PFSK-1 (cell line): ENCODE data around the gene MRPL58.

Experiments used
- FOXP2 ChIP-seq: optimal IDR thresholded peaks from 2 replicates; pipeline ENCODE3; 2011; ENCODE audit warnings: borderline replicate concordance, control low read depth, inconsistent platforms; ENCODE audit not compliant: insufficient read depth; ENCODE audit errors: extremely low read length, extremely low read depth
- POLR2AphosphoS5 ChIP-seq: IDR thresholded peaks from 2 replicates; pipeline ENCODE4 v1.6.1; 2012; ENCODE audit warnings: low read depth, mild to moderate bottlenecking, control low read depth, low read length, moderate library complexity
- SIN3A ChIP-seq: IDR thresholded peaks from 2 replicates; pipeline ENCODE4 v1.6.1; 2012; ENCODE audit warnings: mild to moderate bottlenecking, low read length, moderate library complexity, borderline replicate concordance; ENCODE audit not compliant: insufficient read depth
- TAF1 ChIP-seq: IDR thresholded peaks from 2 replicates; pipeline ENCODE4 v1.6.1; 2012; ENCODE audit warnings: low read length, control low read depth, borderline replicate concordance; ENCODE audit not compliant: insufficient read depth
- TF ChIP-seq, protein P1 (sequence below), 2 experiments: IDR thresholded peaks; 2 replicates each; pipeline versions ENCODE4 v1.6.1 to v1.8.0; 2011 to 2012; ENCODE audit warnings: low read depth in 2 of 2, low read length in 2 of 2, control low read depth in 1 of 2, inconsistent platforms in 1 of 2, mild to moderate bottlenecking in 1 of 2, moderate library complexity in 1 of 2; ENCODE audit not compliant: insufficient read depth in 1 of 2

The MRPL58 gene

DNA sequence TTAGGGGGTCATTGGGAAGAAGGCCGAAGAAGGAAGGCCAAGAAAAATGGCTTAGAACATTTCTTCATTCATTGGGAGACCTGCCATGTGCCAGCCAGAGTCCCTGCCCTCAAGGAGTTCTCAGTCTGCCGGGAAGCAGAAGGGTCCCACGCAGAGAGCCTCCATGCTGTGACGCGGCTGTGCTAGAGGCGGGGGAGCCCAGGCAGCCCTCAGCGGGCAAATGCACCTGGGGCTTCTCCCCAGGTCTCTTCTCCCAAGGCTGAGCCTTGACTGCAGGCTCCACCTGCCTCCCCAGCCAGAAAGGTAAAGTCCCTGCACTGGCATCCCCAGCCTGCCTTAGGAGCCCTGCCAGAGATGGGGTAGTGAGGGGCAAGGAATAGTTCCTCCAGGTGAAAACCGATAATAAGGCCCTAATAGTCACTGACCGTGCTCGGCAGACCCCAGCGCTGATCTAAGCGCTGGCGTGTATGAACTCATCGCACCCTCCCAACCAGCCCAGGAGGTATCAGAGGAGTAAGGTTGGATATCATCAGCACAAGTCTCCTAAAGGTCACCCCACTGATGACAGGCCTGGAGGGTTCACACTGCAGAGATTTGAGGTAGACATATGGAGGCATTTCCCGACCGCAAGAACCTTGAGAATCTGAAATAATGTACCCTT, 31.0 kb upstream of the MRPL58 start:
- TF ChIP-seq SIN3A (no peak), FOXP2 (no peak), TAF1 (no peak), POLR2AphosphoS5 (no peak)
- TF ChIP-seq, protein P1, sequence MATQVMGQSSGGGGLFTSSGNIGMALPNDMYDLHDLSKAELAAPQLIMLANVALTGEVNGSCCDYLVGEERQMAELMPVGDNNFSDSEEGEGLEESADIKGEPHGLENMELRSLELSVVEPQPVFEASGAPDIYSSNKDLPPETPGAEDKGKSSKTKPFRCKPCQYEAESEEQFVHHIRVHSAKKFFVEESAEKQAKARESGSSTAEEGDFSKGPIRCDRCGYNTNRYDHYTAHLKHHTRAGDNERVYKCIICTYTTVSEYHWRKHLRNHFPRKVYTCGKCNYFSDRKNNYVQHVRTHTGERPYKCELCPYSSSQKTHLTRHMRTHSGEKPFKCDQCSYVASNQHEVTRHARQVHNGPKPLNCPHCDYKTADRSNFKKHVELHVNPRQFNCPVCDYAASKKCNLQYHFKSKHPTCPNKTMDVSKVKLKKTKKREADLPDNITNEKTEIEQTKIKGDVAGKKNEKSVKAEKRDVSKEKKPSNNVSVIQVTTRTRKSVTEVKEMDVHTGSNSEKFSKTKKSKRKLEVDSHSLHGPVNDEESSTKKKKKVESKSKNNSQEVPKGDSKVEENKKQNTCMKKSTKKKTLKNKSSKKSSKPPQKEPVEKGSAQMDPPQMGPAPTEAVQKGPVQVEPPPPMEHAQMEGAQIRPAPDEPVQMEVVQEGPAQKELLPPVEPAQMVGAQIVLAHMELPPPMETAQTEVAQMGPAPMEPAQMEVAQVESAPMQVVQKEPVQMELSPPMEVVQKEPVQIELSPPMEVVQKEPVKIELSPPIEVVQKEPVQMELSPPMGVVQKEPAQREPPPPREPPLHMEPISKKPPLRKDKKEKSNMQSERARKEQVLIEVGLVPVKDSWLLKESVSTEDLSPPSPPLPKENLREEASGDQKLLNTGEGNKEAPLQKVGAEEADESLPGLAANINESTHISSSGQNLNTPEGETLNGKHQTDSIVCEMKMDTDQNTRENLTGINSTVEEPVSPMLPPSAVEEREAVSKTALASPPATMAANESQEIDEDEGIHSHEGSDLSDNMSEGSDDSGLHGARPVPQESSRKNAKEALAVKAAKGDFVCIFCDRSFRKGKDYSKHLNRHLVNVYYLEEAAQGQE (IDR thresholded peaks at IDR 0.05; ENCODE audit: insufficient read depth in 1 of 2, low read depth in 2 of 2, low read length in 2 of 2): no peak

DNA sequence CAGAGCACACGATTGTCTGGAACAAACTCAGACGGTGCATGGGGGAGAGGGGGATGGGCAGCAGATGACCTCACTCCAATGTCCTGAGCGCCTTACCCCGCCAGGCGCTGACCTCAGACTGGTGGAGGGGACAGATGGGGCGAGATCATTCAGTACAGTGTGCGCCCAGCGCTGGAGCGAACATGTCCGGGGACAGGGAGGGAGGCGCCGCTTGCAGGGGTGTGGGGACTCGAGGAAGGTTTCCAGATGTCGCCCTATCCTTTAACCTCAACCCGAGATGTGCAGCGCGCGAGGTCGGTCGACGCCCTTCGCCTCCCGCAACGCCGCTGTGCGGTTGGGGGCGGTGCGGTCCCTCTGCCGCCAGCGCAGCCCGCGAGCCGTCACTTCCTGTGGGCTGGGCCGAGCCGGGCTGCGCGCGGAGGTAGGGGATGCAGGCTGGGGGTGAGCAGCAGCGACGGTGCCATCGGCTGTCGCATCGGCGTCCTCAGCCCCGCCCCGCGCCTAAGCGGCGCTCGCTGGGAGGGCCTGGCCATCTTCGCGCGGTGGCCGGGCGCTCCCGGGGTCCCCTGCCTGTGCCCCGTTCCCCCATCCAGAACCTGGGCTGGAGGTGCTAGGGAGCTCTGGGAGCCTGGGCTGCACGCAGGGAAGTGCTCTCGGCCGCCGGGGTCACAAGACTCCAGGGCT, 30.3 kb upstream of the MRPL58 start:
- peak; percentile 92 for TF ChIP-seq POLR2AphosphoS5
- TF ChIP-seq, protein P1 (IDR thresholded peaks at IDR 0.05; ENCODE audit: insufficient read depth in 1 of 2, low read depth in 2 of 2, low read length in 2 of 2): peak in 1 of 2 experiments; percentile 23; a peak in 1 of 4 replicates
- peak; percentile 97 for TF ChIP-seq FOXP2
- peak; percentile 33; the same call in 1 of the 2 replicates for TF ChIP-seq SIN3A
- TF ChIP-seq TAF1: peak; percentile 56; the same call in 1 of the 2 replicates

DNA sequence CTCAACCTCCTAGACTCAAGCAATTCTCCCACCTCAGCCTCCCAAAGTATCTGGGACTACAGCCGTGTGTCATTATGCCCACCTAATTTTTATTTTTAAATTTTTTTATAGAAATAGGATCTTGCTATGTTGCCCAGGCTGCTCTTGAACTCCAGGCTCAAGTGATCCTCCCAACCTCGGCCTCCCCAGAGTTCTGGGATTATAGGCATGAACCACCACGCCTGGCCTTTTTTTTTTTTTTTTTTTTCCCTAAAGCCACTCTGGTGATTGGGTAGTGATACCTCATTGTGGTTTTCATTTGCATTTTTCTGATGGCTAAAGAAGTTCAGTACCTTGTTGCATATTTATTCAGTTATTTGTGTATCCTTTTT, 26.3 kb upstream of the MRPL58 start:
- TF ChIP-seq SIN3A (no peak), POLR2AphosphoS5 (no peak), TAF1 (no peak), FOXP2 (no peak)
- TF ChIP-seq, protein P1 (IDR thresholded peaks at IDR 0.05; ENCODE audit: insufficient read depth in 1 of 2, low read depth in 2 of 2, low read length in 2 of 2): no peak

DNA sequence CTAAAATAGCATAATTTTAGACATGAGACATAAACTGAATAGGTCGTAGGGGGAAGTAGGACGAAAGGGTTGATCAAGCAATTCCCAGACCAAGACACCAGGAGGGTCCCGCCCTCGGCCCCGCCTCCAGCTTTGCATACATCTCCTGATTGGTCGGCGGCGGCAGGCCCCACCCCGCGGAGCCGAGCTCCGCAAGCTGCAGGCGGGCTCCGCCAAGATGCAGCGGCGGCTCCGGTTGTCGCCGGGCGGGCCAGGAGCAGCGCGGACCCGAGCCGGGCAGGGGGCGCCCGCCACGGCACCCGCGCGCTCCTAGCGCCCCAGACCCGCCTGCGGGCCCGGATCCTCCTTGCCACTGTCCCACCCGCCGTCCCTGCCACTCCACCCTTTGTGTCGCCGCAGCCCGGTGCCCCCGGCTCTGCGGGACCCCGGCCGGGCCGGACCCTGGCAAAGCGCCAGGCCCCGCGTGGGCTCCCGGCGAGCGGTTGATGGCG, 25.0 kb upstream of the MRPL58 start, which contains the start of gene CDR2L:
TSS of gene CDR2L (plus strand) at position 215 of the 491 bp plus-strand sequence. CDS start 412 bp downstream, outside the sequence.
- TF ChIP-seq POLR2AphosphoS5: peak; percentile 72; the same call in 1 of the 2 replicates
- peak; percentile 91 for TF ChIP-seq TAF1
- TF ChIP-seq, protein P1 (IDR thresholded peaks at IDR 0.05; ENCODE audit: insufficient read depth in 1 of 2, low read depth in 2 of 2, low read length in 2 of 2): no peak
- TF ChIP-seq SIN3A: no peak
